ENCODE data around the gene TMEM98.

GRCh38 chr17:32936894-32937500, 9.0 kb downstream of the TMEM98 start:
- TF ChIP-seq CTCF (IDR thresholded peaks at IDR 0.05; ENCODE audit: insufficient read depth, low read length, poor library complexity, severe bottlenecking) (peak; percentile 83), EZH2phosphoT487 (conservative IDR thresholded peaks at IDR 0.05; ENCODE audit: low read length) (no peak)
